ENCODE results near the gene PRIMPOL.
A peak's percentile ranks its signal among the peaks of the same experiment; 100 is the strongest.
"Not testable (repeated sequence)": the region's sequence is repeated elsewhere in the genome, so short reads cannot be mapped to it uniquely, and the experiment has no call there.

PRIMPOL gene

GRCh38 chr4:184641022-184641421, 8.5 kb upstream of the PRIMPOL start:
- DNase-seq, result no peak

DNA sequence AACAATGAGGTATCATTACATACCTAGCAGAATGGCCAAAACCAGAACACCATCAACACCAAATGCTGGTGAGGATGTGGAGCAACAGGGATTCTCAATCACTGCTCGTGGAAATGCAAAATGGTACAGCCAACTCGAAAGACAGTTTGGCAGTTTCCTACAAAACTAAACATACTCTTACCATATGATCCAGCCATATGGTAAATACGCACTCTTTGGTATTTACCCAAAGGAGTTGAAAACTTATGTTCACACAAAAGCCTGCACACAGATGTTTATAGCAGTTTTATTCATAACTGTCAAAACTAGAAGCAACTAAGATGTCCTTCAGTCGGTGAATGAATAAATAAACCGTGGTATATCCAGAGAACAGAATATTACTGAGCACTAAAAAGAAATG, 8.1 kb upstream of the PRIMPOL start:
- no peak for DNase-seq

- no peak for DNase-seq
Measured at GRCh38 chr4:184643731-184644130, 5.8 kb upstream of the PRIMPOL start.

- no peak for DNase-seq
Measured at GRCh38 chr4:184644553-184645307, 4.8 kb upstream of the PRIMPOL start.

GRCh38 chr4:184645904-184646610, 3.5 kb upstream of the PRIMPOL start:
- no peak for DNase-seq

DNA sequence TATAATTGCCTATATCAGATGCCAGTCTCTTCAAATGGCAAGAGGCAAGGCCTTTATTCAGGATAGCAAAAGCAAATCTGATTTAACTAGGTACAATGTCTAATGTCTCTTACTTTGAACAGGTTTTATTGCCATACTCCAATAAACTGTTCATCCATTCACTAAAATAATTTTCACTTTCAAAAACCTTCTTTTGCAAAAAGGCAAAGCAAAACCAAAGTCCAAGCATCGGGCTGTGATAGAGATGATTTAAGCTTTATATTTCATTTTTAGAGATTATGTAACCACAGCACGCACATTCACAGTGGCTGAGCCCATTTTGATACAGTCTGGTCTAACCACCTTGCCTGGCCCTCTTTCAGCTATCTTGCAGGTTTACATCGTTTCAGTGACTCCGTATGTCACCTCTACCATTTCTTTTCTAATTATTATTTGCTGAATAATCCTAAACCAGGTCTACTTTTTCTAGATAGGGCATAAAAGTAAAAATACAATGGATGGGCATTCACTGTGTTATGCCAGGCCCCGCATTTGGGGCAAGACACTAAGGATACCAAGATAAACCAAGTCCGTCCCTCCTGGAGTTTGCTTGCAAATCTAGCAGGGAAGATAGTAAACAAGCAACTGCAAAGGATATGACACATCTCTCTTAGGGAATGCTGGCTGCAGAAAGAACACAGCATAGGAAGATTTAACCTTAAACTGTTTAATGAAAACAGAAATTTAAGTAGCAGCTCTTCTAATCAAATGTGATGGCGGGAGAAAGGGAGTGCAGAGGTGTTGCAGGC, 2.1 kb upstream of the PRIMPOL start:
- no peak for DNase-seq

GRCh38 chr4:184648054-184648312, 1.6 kb upstream of the PRIMPOL start:
- peak in 1 of 6 experiments; percentile 55 for DNase-seq

GRCh38 chr4:184648313-184649025, 1.1 kb upstream of the PRIMPOL start:
- peak; percentile 3 to 62 (median 28) for DNase-seq

DNA sequence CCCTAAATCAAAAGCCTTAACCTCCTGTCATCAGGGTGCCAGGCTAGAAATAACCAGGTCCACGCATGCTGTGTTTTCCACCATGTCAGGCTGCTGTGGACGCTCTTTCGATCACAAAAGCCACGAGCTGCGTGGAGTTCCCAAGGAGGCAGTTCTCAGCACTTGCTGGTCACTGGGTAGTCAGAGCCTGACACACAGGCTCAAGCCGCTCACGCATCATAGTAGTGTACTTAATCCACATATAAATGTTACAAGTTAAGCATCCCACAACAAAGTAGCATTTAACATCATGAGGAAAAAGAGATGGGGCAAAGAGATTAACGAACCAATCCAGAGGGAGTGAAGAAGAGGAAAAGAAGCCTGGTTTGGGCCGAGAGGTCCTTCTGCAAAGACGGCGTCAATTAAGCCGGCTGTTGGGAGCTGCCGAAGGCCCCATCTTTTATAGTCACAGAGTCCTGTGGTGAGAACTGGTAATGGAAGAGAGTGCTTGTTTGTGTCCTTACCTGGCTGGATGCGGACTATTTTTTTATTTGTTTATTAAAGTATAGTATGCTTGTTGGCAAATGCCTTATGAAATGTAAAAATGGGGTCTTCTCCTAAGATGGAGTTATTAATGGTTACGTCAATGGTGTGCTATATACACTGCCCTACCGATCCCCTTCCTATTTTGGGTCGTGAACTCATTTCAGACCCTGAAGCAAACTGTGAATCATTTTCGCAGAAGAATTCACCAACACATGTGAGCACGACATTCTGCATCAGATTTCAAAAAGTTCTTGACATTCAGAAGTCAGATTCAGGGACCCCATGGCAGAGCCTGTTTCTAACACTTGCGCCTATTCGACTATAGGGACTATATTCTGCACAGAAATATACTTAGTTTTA, 675 bp downstream of the PRIMPOL start:
- no peak for DNase-seq

- DNase-seq, result no peak
Measured at GRCh38 chr4:184651899-184652298, 2.4 kb downstream of the PRIMPOL start.

- DNase-seq, result not testable (repeated sequence)
Measured at GRCh38 chr4:184652681-184653080, 3.1 kb downstream of the PRIMPOL start.

DNA sequence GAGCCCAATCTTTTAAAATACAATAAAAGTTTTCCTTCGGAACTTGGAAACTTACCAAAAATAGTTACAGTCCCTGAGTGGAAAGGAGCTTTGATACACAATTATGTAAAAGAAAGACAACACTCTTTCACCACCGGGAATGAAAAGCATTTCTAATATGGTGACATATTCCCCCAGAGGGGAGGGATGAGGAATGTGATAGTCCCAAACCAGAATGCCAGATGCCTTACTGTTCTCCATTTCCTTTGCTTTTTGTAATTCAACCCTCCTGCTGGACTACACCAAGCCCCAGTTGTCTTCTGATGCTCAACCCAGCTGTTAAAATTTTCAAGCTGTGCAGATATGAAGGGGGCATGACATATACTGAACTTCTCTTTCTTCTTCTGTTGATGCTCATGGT, 4.1 kb downstream of the PRIMPOL start:
- DNase-seq, result no peak

- DNase-seq, result no peak
Measured at GRCh38 chr4:184655889-184656869, 6.6 kb downstream of the PRIMPOL start.

GRCh38 chr4:184657144-184657543, 7.6 kb downstream of the PRIMPOL start:
- no peak for DNase-seq

DNA sequence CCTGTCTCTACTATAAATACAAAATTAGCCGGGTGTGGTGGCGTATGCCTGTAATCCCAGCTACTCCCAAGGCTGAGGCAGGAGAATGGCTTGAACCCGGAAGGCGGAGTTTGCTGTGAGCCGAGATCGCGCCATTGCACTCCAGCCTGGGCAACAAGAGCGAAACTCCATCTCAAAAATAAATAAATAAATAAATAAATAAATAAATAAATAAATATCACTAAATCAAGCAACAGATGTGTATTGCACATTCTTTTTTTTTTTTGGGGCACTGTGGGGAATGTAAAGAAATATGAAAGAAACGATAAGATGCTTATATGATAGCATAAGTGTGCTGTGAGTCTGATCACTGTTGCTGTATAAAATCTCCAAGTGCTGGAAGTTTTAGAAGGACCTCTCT, 8.3 kb downstream of the PRIMPOL start:
- DNase-seq, result not testable (repeated sequence)

- no peak for DNase-seq
Measured at GRCh38 chr4:184660978-184661377, 11.4 kb downstream of the PRIMPOL start.

GRCh38 chr4:184662236-184662635, 12.7 kb downstream of the PRIMPOL start:
- DNase-seq, result no peak

GRCh38 chr4:184664445-184665210, 15.1 kb downstream of the PRIMPOL start:
- no peak for DNase-seq

GRCh38 chr4:184666670-184667069, 17.1 kb downstream of the PRIMPOL start:
- DNase-seq, result no peak

DNA sequence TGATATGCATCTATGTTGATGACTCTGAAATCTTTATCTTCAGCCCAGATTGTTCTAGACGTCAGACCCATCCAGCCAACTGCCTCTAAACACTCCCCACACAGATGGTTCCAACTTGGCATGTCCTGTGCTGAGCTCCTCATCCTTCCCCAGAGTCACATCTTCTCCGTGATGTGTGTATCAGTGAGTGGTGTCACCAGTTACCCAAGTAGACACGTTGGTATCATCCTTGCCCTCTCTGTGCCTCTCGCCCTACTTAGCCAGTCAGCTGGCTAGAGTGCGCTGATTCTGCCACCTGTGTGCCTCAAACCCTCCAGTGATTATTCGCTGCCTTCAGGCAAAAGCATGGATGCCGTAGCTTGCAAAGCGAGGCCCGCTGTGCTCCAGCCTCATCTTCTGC, 18.6 kb downstream of the PRIMPOL start:
- peak in 1 of 6 experiments; percentile 3 for DNase-seq
